SK-N-MC (cell line): ENCODE measurements around the gene LRRN2.

Experiments used
- EZH2 ChIP-seq: fragments of 200-600 bp; sonication (generic); IDR thresholded peaks from one replicate; pipeline ENCODE4 v1.6.1; 2017; ENCODE audit warnings: antibody characterized with exemption
- POLR2AphosphoS5 ChIP-seq: IDR thresholded peaks from 2 replicates; pipeline ENCODE4 v1.6.1; 2012; ENCODE audit warnings: mild to moderate bottlenecking, low read depth, low read length, borderline replicate concordance

GRCh38 chr1:204571128-204571527 is 114.4 kb downstream of the LRRN2 start:
- no peak for TF ChIP-seq EZH2
- no peak for TF ChIP-seq POLR2AphosphoS5
